Left ventricle myocardium inferior (tissue), 1 donor: ENCODE results near the gene STOX1. TPM values are rescaled to one million over a fixed set of nuclear protein-coding genes. Genes with fewer than 3 reads are reported as not detected.
"Not testable (repeated sequence)": the region's sequence is repeated elsewhere in the genome, so short reads cannot be mapped to it uniquely, and the experiment has no call there.

Source experiments
- DNase-seq: peaks from one replicate; pipeline ENCODE4 v3.0.0-alpha.2; 2020
- H3K27ac ChIP-seq: fragments of 200-600 bp; replicated peaks from 2 replicates; pipeline ENCODE4 v1.8.0; 2021
- H3K27me3 ChIP-seq: fragments of 200-600 bp; 2 replicates; pipeline ENCODE4 v1.8.0; 2021; ENCODE audit warnings: low read depth
- H3K36me3 ChIP-seq: fragments of 200-600 bp; 2 replicates; pipeline ENCODE4 v1.8.0; 2021
- H3K4me1 ChIP-seq: fragments of 200-600 bp; 2 replicates; pipeline ENCODE4 v1.8.0; 2021
- H3K4me3 ChIP-seq: fragments of 200-600 bp; 2 replicates; pipeline ENCODE4 v1.8.0; 2021; ENCODE audit warnings: mild to moderate bottlenecking, moderate library complexity
- H3K9me3 ChIP-seq: fragments of 200-600 bp; replicated peaks from 2 replicates; pipeline ENCODE4 v1.8.0; 2021
- intact Hi-C: fragments of 100-400 bp; cut with micrococcal nuclease; formaldehyde crosslinking; loops from one replicate; pipeline ENCODE4 v1.11.0; 2022
- total RNA-seq: library from RNA; stranded (reverse); fragmentation: NEBNext Ultra II Directional; extraction: Animal tissue kit (Norgen Biotek cat#: 25700); gene quantifications from one replicate; pipeline ENCODE4 v1.2.1, GENCODE V29; 2021
- TF ChIP-seq, protein P1 (sequence below): fragments of 200-600 bp; IDR thresholded peaks from 2 replicates; pipeline ENCODE4 v1.8.0; 2021; ENCODE audit warnings: antibody characterized with exemption, mild to moderate bottlenecking, borderline replicate concordance
- donor health status: DM: no; HTN: yes; CAD: no; lungs with severe emphysema.

The STOX1 gene
- total RNA-seq, 1 donor from 2014 or later, result 0.33 TPM

DNA sequence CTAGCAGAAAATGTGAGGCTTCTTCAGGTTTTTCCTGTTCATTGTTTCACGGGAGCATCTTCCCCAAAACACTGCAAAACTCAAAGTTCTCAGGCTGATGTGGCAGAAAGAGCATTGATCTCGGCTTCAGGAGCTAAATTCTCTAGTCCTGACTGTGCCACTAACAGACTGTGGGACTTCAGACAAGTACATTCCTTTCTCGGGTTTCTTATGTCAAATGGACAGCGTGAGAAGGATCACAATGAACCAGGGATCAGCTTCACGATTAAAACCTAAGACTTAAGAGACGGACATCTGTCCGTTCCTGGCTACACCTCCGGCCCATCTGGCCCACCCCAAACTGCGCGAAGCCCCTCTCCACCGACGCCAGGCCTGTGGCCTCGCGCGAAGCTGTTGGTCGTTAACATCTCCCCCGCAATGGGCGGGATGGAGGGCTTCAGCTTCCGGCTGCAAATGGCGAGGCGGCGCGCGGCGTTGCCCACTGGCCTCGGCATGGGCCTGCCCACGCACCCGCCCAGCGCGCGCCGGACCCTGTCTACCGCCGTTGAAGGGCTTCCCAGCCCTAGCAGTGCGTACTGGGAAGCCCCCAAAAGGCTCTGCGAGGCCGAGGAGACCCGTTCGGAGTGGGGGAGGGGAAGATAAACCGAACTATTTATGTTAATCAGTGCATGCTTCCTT, 73.2 kb downstream of the STOX1 start:
- intact Hi-C loops, result no loop called here

DNA sequence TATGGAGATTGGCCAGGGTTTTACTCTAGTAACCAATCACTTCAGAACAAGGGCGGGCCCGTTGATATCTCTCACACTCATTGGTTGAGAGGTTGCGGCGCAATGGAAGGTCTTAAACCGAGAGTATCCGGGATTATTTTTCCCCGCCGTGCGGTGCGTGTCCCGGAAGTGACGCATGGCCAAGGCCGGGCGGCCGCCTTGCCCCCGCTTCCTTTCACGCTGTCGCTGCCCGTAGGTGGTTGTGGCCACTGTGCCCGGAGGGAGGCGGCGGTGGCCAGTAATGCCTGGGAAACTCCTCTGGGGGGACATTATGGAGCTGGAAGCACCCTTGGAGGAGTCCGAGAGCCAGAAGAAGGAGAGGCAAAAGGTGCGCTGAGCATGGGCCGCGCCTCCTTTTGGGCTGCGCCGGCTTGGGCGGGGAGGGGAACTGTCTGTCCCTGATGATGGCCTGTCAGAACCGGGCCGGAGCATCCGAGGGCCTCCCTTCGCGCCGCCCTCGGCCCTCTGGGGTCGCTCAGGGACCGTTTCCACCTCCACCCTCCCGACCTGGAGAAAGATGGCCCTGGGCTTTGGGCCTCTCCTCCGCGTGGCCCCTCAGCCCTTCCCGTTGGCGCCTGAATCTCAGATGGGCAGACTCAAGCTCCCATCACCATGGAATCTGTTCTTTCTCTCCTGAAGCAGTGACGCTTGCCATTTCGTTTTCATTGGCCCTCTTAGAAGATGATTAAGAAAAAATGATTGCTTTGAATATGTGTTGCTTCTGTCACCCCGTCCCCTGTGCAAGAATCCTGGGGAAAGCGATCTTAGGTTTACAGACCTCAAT, 74.0 kb downstream of the STOX1 start, which contains the start of gene DDX50:
TSS of gene DDX50 (plus strand) at position 211 of the 823 bp plus-strand sequence. CDS start at position 281, 70 bp downstream.
- Histone ChIP-seq H3K27me3 (no peaks in the 10 kb centered on the region), H3K4me3 (peak within 1 kb of the TSS; percentile 80), H3K4me1 (peaks cover 41% of the 10 kb centered on the region), H3K27ac (peak within 1 kb of the TSS; percentile 97), H3K36me3 (peaks cover under 1% of the 10 kb centered on the region), H3K9me3 (no peaks in the 10 kb centered on the region)
- intact Hi-C loops, result no loop called here
- DNase-seq, result peak; percentile 96
- TF ChIP-seq, protein P1, sequence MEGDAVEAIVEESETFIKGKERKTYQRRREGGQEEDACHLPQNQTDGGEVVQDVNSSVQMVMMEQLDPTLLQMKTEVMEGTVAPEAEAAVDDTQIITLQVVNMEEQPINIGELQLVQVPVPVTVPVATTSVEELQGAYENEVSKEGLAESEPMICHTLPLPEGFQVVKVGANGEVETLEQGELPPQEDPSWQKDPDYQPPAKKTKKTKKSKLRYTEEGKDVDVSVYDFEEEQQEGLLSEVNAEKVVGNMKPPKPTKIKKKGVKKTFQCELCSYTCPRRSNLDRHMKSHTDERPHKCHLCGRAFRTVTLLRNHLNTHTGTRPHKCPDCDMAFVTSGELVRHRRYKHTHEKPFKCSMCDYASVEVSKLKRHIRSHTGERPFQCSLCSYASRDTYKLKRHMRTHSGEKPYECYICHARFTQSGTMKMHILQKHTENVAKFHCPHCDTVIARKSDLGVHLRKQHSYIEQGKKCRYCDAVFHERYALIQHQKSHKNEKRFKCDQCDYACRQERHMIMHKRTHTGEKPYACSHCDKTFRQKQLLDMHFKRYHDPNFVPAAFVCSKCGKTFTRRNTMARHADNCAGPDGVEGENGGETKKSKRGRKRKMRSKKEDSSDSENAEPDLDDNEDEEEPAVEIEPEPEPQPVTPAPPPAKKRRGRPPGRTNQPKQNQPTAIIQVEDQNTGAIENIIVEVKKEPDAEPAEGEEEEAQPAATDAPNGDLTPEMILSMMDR, result peak; percentile 36

More for the DNA sequence above, 73.2 kb downstream of the STOX1 start:
- Histone ChIP-seq H3K4me3 (peak overlapping the region; percentile 80), H3K27ac (peak overlapping the region; percentile 97), H3K4me1 (peaks cover 41% of the 10 kb centered on the region), H3K36me3 (no peaks in the 10 kb centered on the region), H3K9me3 (no peaks in the 10 kb centered on the region), H3K27me3 (no peaks in the 10 kb centered on the region)
- TF ChIP-seq, protein P1, result no peak
- DNase-seq, result peak; percentile 78

DNA sequence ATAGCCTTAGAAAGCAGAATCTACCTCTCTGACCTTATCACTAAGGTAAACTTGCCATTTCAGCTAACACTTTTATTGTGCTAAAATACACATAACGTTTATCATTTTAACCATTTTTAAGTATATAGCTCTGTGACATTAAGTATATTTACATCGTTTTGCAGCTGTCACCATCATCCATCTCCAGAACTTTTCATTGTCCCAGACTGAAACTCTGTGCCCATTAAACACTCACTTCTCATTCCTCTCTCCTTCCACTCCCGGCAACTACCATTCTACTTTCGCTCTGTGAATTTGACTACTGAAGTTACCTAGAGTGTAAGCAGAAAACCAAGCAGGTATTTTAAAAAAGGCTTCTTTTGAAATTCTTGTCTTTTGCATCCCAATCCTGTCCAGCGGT, 75.1 kb downstream of the STOX1 start:
- intact Hi-C loops, result no loop called here
- peaks cover 11% of the 10 kb centered on the region for H3K36me3 ChIP-seq

DNA sequence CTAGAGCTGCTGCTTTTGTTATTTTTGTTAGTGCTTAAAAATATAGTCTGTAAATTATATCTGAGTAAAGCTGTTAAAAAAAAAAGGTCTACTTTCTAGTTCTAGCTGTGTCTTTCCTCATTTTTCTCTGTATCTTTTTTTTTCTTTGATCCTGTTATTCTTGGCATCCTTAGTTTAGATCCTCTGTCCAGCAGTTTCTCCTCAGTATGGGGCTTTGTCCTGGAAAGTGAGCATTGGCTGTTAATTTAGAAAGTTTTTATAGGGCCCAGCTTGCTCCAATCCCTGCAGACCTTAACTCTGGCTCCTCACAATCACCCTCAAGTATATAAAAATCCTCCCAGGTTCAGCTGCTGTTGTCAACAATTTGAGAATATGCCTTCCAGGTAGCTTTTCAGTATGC, 97.3 kb downstream of the STOX1 start:
- intact Hi-C loops, result no loop called here
- Histone ChIP-seq H3K27me3 (no peaks in the 10 kb centered on the region), H3K27ac (no peak overlapping the region), H3K4me1 (peaks cover 4% of the 10 kb centered on the region), H3K9me3 (no peaks in the 10 kb centered on the region), H3K4me3 (no peak overlapping the region), H3K36me3 (peaks cover 47% of the 10 kb centered on the region)
- TF ChIP-seq, protein P1, result no peak
- no peak for DNase-seq

More for the DNA sequence above, 75.1 kb downstream of the STOX1 start:
- H3K27me3 ChIP-seq, result no peaks in the 10 kb centered on the region
- H3K27ac ChIP-seq, result no peak overlapping the region
- no peak for DNase-seq
- peak overlapping the region; percentile 80 for H3K4me3 ChIP-seq
- H3K4me1 ChIP-seq, result peaks cover 41% of the 10 kb centered on the region
- H3K9me3 ChIP-seq, result no peaks in the 10 kb centered on the region
- TF ChIP-seq, protein P1, result no peak

DNA sequence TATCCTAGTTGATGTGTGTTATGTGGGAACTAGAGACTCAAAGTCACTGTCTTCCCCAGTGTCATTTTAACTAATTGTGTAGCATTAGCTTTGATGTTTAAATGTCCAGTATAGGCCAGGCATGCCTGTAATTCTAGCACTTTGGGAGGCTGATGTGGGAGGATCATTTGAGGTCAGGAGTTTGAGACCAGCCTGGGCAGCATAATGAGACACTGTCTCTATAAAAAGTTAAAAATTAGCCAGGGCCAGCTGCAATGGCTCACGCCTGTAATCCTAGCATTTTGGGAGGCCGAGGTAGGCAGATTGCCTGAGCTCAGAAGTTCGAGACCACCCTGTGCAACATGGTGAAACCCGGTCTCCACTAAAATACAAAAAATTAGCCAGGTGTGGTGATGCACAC, 98.2 kb downstream of the STOX1 start:
- TF ChIP-seq, protein P1, result no peak
- DNase-seq, result no peak
- Histone ChIP-seq H3K27ac (no peak overlapping the region), H3K9me3 (no peaks in the 10 kb centered on the region), H3K36me3 (peaks cover 47% of the 10 kb centered on the region), H3K4me1 (peaks cover 4% of the 10 kb centered on the region), H3K27me3 (no peaks in the 10 kb centered on the region), H3K4me3 (no peak overlapping the region)
- intact Hi-C loops, result no loop called here

DNA sequence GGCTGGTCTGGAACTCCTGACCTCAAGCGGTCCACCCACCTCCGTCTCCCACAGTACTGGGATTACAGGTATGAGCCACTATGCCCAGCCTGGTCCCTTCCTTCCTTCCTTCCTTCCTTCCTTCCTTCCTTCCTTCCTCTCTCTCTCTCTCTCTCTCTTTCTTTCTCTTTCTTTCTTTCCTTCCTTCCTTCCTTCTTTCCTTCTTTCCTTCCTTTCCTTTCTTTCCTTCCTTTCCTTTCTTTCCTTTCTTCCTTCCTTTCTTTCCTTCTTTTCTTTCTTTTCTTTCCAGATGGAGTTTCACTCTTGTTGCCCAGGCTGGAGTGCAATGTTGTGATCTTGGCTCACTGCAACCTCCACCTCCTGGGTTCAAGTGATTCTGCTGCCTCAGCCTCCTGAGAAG, 101.8 kb downstream of the STOX1 start:
- H3K4me3 ChIP-seq, H3K27ac ChIP-seq, intact Hi-C loops, H3K4me1 ChIP-seq, H3K27me3 ChIP-seq, H3K9me3 ChIP-seq, DNase-seq: not testable (repeated sequence)
- peaks cover 33% of the 10 kb centered on the region for H3K36me3 ChIP-seq

DNA sequence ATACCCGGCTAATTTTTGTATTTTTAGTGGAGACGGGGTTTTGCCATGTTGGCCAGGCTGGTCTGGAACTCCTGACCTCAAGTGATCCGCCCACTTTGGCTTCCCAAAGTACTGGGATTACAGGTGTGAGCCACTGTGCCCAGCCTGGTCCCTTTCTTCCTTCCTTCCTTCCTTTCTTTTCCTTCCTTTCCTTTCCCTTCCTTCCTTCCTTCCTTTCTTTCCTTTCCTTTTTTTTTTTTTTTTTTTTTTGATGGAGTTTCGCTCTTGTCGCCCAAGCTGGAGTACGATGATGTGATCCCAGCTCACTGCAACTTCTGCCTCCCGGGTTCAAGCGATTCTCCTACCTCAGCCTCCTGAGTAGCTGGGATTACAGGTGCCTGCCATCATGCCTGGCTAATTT, 102.6 kb downstream of the STOX1 start:
- H3K9me3 ChIP-seq, intact Hi-C loops, H3K27ac ChIP-seq, H3K4me1 ChIP-seq, H3K27me3 ChIP-seq, H3K4me3 ChIP-seq, DNase-seq: not testable (repeated sequence)
- H3K36me3 ChIP-seq, result peaks cover 41% of the 10 kb centered on the region

DNA sequence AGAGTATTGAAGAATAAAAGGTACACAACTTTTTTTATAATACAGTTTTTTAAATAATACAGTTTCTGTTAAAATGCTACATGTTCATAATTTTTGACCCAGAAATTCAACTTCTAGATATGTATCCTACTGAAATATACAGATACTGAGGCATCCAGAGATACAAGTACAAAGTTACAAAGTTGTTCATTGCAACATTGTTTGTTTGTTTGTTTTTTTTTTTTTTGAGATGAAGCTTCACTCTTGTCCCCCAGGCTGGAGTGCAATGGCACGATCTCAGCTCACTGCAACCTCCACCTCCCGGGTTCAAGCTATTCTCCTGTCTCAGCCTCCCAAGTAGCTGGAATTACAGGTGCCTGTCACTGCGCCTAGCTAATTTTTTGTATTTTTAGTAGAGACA, 105.5 kb downstream of the STOX1 start:
- H3K4me1 ChIP-seq, intact Hi-C loops, H3K4me3 ChIP-seq, H3K9me3 ChIP-seq, H3K27me3 ChIP-seq, H3K27ac ChIP-seq, DNase-seq: not testable (repeated sequence)
- peaks cover 64% of the 10 kb centered on the region for H3K36me3 ChIP-seq
